Measurements from ENCODE around the gene CD96.

DNA sequence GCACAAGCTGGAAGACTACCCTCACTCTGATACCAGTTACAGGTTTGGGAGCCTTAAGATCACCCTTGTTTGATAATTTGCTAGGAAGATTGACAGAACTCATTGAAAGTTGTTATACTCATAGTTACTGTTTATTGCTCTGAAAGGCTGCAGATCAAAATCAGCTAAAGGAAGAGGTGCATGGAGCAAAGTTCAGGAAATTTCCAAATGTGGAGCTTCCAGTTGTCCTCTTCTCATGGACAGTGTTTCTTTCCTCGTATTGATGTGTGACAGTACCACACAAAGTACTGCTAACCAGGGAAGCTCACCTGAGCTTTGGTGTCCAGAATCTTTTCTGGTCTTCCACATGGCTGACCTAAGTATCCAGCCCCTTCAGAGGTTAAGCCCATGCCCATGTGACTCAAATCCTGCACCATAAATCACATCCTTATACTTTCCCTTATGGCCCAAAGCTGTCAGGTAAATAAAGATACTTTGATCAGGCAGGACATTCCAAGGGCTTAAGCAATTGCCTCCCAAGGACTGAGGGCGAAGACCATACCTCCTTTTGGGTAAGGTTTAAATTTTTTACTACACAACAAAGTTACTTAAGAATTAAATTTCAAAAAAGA is 146.3 kb downstream of the CD96 start:
- no peak for TF ChIP-seq YY1 (IDR thresholded peaks at IDR 0.05; ENCODE audit: low read depth)
- no peak for TF ChIP-seq NFIC (IDR thresholded peaks at IDR 0.05)
- no peak for TF ChIP-seq EP300 (IDR thresholded peaks at IDR 0.05; ENCODE audit: borderline replicate concordance)
- no peak for TF ChIP-seq RAD21 (IDR thresholded peaks at IDR 0.05; ENCODE audit: low read depth)
- no peak for TF ChIP-seq EGR1 (IDR thresholded peaks at IDR 0.05)
- TF ChIP-seq, protein P1, sequence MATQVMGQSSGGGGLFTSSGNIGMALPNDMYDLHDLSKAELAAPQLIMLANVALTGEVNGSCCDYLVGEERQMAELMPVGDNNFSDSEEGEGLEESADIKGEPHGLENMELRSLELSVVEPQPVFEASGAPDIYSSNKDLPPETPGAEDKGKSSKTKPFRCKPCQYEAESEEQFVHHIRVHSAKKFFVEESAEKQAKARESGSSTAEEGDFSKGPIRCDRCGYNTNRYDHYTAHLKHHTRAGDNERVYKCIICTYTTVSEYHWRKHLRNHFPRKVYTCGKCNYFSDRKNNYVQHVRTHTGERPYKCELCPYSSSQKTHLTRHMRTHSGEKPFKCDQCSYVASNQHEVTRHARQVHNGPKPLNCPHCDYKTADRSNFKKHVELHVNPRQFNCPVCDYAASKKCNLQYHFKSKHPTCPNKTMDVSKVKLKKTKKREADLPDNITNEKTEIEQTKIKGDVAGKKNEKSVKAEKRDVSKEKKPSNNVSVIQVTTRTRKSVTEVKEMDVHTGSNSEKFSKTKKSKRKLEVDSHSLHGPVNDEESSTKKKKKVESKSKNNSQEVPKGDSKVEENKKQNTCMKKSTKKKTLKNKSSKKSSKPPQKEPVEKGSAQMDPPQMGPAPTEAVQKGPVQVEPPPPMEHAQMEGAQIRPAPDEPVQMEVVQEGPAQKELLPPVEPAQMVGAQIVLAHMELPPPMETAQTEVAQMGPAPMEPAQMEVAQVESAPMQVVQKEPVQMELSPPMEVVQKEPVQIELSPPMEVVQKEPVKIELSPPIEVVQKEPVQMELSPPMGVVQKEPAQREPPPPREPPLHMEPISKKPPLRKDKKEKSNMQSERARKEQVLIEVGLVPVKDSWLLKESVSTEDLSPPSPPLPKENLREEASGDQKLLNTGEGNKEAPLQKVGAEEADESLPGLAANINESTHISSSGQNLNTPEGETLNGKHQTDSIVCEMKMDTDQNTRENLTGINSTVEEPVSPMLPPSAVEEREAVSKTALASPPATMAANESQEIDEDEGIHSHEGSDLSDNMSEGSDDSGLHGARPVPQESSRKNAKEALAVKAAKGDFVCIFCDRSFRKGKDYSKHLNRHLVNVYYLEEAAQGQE (IDR thresholded peaks at IDR 0.05; ENCODE audit: low read depth) = no peak
